HG02840 (cell line): ENCODE data around the gene PARVB.
"Not testable (repeated sequence)": the region's sequence is repeated elsewhere in the genome, so short reads cannot be mapped to it uniquely, and the experiment has no call there.

ENCODE experiments used
- ATAC-seq: cut with Tn5 transposase; IDR thresholded peaks from one replicate; pipeline ENCODE4 v1.9.1; 2021; ENCODE audit warnings: mild to moderate bottlenecking, moderate library complexity, moderate number of reproducible peaks; ENCODE audit not compliant: unreplicated experiment, low FRiP score

Gene PARVB

DNA sequence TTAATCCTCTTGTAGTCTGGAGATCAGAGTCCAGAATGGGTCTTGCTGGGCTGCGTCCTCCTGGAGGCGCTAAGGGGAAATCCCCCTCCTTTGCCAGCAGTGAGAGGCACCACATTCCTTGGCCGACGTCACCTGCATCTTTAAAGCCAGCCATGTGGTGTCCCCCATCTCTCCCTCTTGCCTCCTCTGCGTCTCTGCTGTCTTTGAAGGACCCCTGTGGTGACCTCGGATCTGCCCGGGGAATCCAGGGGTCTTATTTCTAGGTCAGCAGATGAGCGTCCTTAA is 27.2 kb upstream of the PARVB start:
- ATAC-seq: no peak

- ATAC-seq: no peak
Observed at GRCh38 chr22:43998679-43999264, 25.3 kb upstream of the PARVB start.

DNA sequence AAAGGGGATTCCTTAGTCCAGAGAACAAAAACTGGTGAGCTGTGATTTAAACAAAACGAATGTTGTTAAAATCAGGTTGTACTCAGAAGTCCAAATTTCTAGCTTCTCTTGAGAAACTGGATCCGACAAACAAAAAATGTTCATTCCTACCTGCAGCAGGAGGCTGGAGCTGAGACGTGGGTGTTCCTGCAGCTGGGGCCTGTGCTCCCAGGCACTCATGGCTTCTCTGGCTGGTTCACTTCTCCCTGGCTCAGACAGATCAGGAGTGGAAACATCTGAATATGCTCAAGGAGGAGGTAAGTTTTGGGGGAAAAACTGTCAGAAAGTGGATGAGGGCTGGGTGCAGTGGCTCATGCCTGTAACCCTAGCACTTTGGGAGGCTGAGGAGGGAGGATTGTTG is 24.7 kb upstream of the PARVB start:
- ATAC-seq: no peak

DNA sequence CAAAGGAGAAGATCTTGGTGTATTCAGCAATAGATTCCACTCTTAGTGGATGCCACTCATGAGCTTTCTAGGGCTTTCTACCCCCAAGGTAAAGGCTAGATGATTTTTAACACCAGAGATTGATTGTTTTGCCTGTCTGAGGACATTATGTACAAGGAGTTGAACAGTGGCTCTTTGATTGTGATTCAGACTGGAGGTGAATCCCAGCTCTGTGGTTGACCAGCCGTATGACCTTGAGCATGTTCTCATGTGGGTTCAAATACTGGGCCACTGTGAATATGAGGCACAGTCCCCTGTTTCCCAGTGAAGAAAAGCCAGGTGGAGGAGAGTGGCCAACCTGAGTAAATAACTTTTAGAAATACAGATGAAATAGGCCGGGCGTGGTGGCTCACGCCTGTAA is 24.0 kb upstream of the PARVB start:
- no peak for ATAC-seq

- no peak for ATAC-seq
Observed at GRCh38 chr22:44001521-44001920, 22.6 kb upstream of the PARVB start.

DNA sequence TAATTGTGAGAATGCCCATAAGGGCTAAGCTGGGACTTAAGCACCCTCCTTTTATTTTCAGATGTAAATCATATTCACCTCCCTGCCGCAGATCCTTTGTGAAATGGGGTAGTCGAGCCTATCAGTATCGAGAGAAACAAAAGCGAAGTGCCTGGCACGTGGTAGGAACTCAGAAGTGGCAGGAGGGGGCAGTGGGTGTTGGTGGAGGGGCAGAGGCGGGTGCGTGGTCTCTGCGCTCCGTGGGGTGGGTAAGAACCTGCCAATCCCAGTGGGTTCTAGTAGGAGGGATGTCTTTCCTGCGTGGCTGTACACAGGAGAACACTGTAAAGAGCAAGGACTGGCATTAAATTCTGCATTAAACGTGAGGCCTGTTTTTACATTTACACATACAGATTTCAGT is 21.8 kb upstream of the PARVB start:
- ATAC-seq: no peak

- ATAC-seq: no peak
Observed at GRCh38 chr22:44002997-44003396, 21.1 kb upstream of the PARVB start.

- no peak for ATAC-seq
Observed at GRCh38 chr22:44003405-44004103, 20.5 kb upstream of the PARVB start.

DNA sequence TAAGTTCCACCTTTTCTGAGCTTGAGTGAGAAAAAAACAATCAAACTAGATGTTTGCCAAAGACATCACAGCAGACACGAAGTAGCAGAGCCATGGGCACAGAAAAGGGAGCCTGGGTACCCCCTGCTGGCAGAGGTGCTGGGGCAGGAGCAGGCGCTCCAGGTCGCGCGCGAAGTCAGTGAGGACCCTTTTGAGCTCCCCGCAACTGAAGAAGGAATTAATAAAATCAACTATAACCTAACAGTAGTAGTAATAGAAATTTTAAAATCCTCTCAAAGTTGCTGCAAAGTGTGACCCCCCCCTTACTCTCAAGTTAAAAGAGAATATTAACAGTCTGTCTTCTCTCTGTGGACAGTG is 20.0 kb upstream of the PARVB start:
- no peak for ATAC-seq

DNA sequence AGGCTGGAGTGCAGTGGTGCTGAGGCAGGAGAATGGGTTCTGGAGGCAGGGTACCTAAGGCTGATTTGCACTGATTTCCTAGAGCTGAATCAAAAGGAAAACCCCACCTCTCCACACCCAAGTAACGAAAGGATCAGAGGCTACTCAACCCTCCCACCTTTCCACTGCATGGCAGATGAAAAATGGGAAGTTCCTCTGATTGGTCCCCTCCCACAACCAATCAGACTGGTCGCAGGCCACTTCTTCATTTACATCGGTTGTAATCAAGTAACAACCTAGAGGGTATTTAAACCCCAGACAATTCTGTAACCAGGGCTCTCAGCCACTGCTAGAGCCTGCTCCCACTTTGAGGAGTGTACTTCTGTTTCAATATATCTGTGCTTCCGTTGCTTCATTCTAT is 18.6 kb upstream of the PARVB start:
- ATAC-seq: no peak

DNA sequence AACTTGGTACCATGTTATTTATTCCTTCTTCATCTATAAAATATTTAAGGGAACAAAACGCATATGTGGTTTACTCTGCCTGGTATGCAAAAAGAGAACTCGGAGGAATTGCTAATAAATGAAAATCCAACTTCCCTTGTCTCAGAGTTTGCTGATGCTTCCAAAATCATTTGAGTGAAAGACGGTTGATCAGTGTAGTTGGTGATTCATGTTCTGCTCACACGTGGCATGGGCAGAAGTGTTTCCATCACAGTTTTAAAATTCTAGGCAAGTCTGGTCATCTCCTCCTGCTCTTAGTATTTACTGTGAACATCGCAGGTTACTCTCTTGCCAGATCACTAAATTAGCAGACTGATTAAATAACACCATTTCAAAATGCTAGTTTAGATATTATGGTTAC is 11.9 kb upstream of the PARVB start:
- ATAC-seq: no peak

- ATAC-seq: no peak
Observed at GRCh38 chr22:44012591-44012990, 11.5 kb upstream of the PARVB start.

DNA sequence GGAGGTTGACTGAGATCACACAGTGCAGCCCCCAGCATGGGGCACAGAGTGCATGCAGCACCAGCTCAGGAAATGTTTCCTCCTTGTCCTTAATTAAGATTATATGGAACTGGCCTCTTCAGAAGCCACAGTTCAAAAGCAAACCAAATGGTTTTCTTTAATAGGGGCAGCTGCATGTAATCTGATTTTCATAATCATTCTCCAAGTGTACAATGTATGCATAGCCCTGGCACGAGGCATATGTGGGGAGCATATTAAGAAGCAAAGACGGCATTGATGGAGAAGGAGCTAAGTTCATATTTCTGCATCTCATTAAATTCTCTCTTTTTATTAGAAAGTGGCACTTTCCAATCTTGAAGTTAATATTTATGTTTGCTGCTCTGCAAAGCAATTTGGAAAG is 9.9 kb upstream of the PARVB start:
- no peak for ATAC-seq

- not testable (repeated sequence) for ATAC-seq
Observed at GRCh38 chr22:44016586-44016985, 7.5 kb upstream of the PARVB start.

DNA sequence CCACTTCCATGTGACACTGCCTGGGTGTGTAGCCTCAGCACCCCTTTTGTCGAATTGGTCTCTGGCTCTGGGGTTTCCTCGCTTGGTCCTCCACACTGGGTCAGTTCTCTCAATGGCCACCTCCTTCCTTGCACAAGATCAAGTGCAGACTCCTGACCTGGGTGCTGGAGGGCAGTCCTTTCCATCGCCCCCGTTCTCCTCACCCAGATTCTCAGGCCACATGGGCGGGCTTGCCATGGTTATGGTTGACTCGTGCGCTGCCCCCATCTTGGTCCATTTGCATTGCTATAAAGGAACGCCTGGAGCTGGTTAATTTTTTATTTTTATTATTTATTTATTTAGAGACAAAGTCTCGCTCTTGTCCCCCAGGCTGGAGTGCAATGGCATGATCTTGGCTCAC is 5.5 kb upstream of the PARVB start:
- ATAC-seq: no peak

- no peak for ATAC-seq
Observed at GRCh38 chr22:44019416-44019815, 4.7 kb upstream of the PARVB start.

GRCh38 chr22:44019846-44020245 is 4.3 kb upstream of the PARVB start:
- ATAC-seq: no peak

DNA sequence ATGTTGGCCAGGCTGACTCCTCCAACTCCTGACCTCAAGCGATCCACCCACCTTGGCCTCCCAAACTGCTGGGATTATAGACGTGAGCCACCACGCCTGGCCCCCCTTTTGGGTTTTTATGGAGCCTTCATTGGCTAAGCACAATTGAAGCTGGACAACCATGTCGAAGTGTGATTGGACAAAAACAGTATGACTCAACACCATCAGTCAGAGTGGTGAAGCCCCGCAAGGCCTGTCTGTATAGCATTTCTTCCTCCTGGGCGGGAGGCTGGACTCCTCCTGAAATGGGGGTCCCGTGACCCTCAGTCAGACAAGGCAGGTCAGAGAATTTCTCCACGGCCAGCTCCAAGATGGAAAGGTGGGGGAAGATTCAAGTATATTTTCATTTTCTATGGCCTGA is 3.1 kb upstream of the PARVB start:
- no peak for ATAC-seq

DNA sequence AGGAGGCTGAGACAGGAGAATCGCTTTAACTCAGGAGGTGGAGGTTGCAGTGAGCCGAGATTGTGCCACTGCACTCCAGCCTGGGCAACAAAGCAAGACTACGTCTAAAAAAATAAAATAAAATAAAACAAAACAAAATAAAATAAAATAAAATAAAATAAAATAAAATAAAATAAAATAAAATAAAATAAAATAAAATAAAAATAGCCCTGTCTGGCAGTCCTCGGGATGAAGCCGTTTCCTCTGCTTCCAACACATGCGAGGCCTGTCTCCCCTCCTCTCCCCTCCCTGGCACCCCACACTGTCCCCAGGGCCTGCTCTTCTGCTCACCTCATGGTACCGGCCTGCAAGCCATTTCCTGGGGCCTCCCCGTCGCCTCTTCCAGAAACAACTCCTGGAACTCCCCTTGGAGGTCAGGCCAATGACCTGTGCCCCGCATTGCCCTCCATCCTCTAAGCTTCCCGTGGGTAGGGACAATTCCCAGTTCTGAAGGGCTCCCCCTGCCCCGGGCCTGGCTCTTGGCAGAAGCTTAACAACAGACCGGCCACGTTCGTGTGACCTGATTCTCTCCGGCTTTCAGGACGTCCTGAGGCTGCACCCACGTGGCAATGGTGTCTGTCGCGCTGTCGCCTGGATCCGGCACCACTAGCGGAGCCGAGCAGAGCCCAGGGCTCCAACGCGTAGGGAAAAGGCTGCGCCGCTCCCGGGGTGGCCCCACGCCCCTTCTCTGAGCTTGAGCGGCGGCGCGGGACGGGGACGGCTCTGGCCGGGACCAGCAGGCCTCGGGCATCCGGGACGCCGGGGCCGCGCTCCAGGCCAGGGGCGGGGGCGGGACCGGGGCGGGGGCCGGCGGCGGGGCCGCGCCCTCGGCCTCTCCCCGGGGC is 456 bp upstream of the PARVB start:
- ATAC-seq: no peak

- ATAC-seq: peak; percentile 36
Observed at GRCh38 chr22:44025171-44026065, 1.3 kb downstream of the PARVB start.

DNA sequence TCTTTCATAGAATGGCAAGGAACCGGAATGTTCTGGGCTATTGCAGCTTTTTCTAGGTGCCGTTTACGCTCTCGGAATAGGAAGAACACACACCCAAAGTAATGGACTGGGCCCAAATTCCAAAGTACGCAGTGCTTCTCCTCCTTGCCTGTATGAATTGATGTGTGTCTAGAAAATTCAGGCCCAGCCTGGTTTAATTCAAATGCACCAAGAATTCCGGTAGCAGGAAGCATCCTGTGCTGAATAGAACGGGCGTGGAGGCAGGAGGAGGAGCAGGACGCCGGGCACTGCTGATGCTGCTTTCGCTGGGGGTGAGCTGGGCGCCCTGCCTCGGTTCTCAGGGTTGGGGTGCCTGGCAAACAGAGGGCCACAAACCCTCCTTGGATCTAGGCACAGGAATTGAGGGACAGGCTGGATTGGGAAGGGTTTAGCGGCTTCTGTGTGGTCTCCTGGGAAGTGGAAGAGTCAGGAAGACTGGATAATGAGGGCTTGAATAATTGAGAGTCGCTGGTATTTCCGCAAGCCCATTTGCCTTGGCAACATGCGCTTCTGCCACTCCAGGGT is 2.0 kb downstream of the PARVB start:
- no peak for ATAC-seq
